AG10803 (cell line): ENCODE measurements around the gene NHSL2.

Source experiments
- DNase-seq: peaks from one replicate; pipeline ENCODE4 v3.0.0; 2010; ENCODE audit warnings: low read depth
- H3K4me3 ChIP-seq: 2 replicates; pipeline ENCODE4 v1.5.1; 2011; ENCODE audit warnings: mild to moderate bottlenecking, low read length, control low read depth
- CTCF ChIP-seq: conservative IDR thresholded peaks from 2 replicates; pipeline ENCODE4 v1.5.1; 2011; ENCODE audit warnings: mild to moderate bottlenecking, low read length, control low read depth, inconsistent platforms

The NHSL2 gene

GRCh38 chrX:72130762-72131250 lies 220.2 kb downstream of the NHSL2 start:
- peak overlapping the region; percentile 64 for H3K4me3 ChIP-seq
- no peak for TF ChIP-seq CTCF
- no peak for DNase-seq

- peak; percentile 89 for DNase-seq
- H3K4me3 ChIP-seq, result peak within 1 kb of the TSS; percentile 64
- TF ChIP-seq CTCF, result no peak
Observed at GRCh38 chrX:72131317-72132294, 221.0 kb downstream of the NHSL2 start, which contains the start of gene RTL5. RTL5 (minus strand) TSS chrX:72131915.

- no peak for DNase-seq
- no peak for TF ChIP-seq CTCF
- peak overlapping the region; percentile 43 for H3K4me3 ChIP-seq
Observed at GRCh38 chrX:72132456-72132855, 221.8 kb downstream of the NHSL2 start.

GRCh38 chrX:72133851-72134546 lies 223.4 kb downstream of the NHSL2 start:
- DNase-seq, result no peak
- TF ChIP-seq CTCF, result no peak
- H3K4me3 ChIP-seq, result no peak overlapping the region

- no peak for TF ChIP-seq CTCF
- DNase-seq, result no peak
- no peak overlapping the region for H3K4me3 ChIP-seq
Observed at GRCh38 chrX:72137846-72138495, 227.3 kb downstream of the NHSL2 start.

- no peak for DNase-seq
- TF ChIP-seq CTCF, result no peak
- H3K4me3 ChIP-seq, result no peak overlapping the region
Observed at GRCh38 chrX:72139538-72139937, 228.9 kb downstream of the NHSL2 start.
